H9 (cell line): ENCODE data around the gene AP3S2. TPM values are rescaled to one million over a fixed set of nuclear protein-coding genes. Genes with fewer than 3 reads are reported as not detected.

Experiments used
- DNase-seq: peaks from one replicate; pipeline ENCODE4 v3.0.0-alpha.2; 2017
- H2AFZ ChIP-seq: one replicate; pipeline ENCODE4 v1.6.1; 2013; ENCODE audit warnings: mild to moderate bottlenecking, low read length, control low read depth, moderate library complexity
- H2AK5ac ChIP-seq: 2 replicates; pipeline ENCODE4 v1.6.1; 2013; ENCODE audit warnings: low read length, control low read depth, mixed read lengths; ENCODE audit not compliant: insufficient read length
- H2BK120ac ChIP-seq: one replicate; pipeline ENCODE4 v1.6.1; 2013; ENCODE audit warnings: low read depth, mild to moderate bottlenecking, low read length, control low read depth, inconsistent platforms; ENCODE audit not compliant: poor library complexity, severe bottlenecking
- H2BK12ac ChIP-seq: 2 replicates; pipeline ENCODE4 v1.6.1; 2013; ENCODE audit warnings: low read length, control low read depth, mixed read lengths, low read depth; ENCODE audit not compliant: insufficient read length
- H2BK15ac ChIP-seq: 2 replicates; pipeline ENCODE4 v1.6.1; 2013; ENCODE audit warnings: low read depth, low read length, control low read depth
- H2BK20ac ChIP-seq: one replicate; pipeline ENCODE4 v1.6.1; 2013; ENCODE audit warnings: low read depth, mild to moderate bottlenecking, low read length, control low read depth, inconsistent platforms; ENCODE audit not compliant: poor library complexity, severe bottlenecking
- H2BK5ac ChIP-seq: 2 replicates; pipeline ENCODE4 v1.6.1; 2013; ENCODE audit warnings: low read length, control low read depth, mixed read lengths; ENCODE audit not compliant: insufficient read length
- H3K14ac ChIP-seq: 2 replicates; pipeline ENCODE4 v1.6.1; 2013; ENCODE audit warnings: low read length, control low read depth; ENCODE audit not compliant: insufficient read depth
- H3K18ac ChIP-seq: 2 replicates; pipeline ENCODE4 v1.6.1; 2013; ENCODE audit warnings: low read depth, mild to moderate bottlenecking, mixed read lengths, low read length, control low read depth; ENCODE audit not compliant: insufficient read length
- H3K23ac ChIP-seq: 2 replicates; pipeline ENCODE4 v1.6.1; 2013; ENCODE audit warnings: low read length, control low read depth, mixed read lengths, low read depth; ENCODE audit not compliant: insufficient read length
- H3K23me2 ChIP-seq: 2 replicates; pipeline ENCODE4 v1.6.1; 2013; ENCODE audit warnings: low read depth, mild to moderate bottlenecking, mixed read lengths, low read length, control low read depth; ENCODE audit not compliant: insufficient read length, poor library complexity, severe bottlenecking
- H3K27ac ChIP-seq: 2 replicates; pipeline ENCODE4 v1.5.1; 2013; ENCODE audit warnings: low read length, control low read depth, mixed read lengths, low read depth; ENCODE audit not compliant: insufficient read length
- H3K27me3 ChIP-seq: 2 replicates; pipeline ENCODE4 v1.6.1; 2013; ENCODE audit warnings: low read length, control low read depth, inconsistent platforms; ENCODE audit not compliant: insufficient read depth
- H3K4ac ChIP-seq: 2 replicates; pipeline ENCODE4 v1.6.1; 2013; ENCODE audit warnings: low read depth, mild to moderate bottlenecking, control low read depth, inconsistent platforms, low read length, moderate library complexity
- H3K4me1 ChIP-seq: 2 replicates; pipeline ENCODE4 v1.6.1; 2013; ENCODE audit warnings: low read length, control low read depth, inconsistent platforms; ENCODE audit not compliant: insufficient read depth
- H3K4me2 ChIP-seq: 2 replicates; pipeline ENCODE4 v1.6.1; 2013; ENCODE audit warnings: low read length, control low read depth, mixed read lengths; ENCODE audit not compliant: insufficient read length, insufficient read depth
- H3K56ac ChIP-seq: 2 replicates; pipeline ENCODE4 v1.6.1; 2013; ENCODE audit warnings: low read depth, mild to moderate bottlenecking, mixed read lengths, low read length, control low read depth; ENCODE audit not compliant: insufficient read length
- H3K79me1 ChIP-seq: 2 replicates; pipeline ENCODE4 v1.6.1; 2013; ENCODE audit warnings: low read depth, mild to moderate bottlenecking, moderate library complexity, low read length, control low read depth, inconsistent platforms; ENCODE audit not compliant: insufficient read depth, poor library complexity, severe bottlenecking
- H3K79me2 ChIP-seq: 2 replicates; pipeline ENCODE4 v1.6.1; 2013; ENCODE audit warnings: low read length, control low read depth, inconsistent platforms; ENCODE audit not compliant: insufficient read depth
- H3K9ac ChIP-seq: 2 replicates; pipeline ENCODE4 v1.6.1; 2013; ENCODE audit warnings: low read length, control low read depth, mixed read lengths; ENCODE audit not compliant: insufficient read length; ENCODE audit errors: extremely low read depth
- H3K9me3 ChIP-seq: one replicate; pipeline ENCODE4 v1.6.1; 2013; ENCODE audit warnings: low read depth, low read length, inconsistent platforms; ENCODE audit not compliant: control insufficient read depth
- H3T11ph ChIP-seq: one replicate; pipeline ENCODE4 v1.6.1; 2013; ENCODE audit warnings: mild to moderate bottlenecking, low read length, control low read depth, inconsistent platforms
- H4K20me1 ChIP-seq: one replicate; pipeline ENCODE4 v1.6.1; 2013; ENCODE audit not compliant: control insufficient read depth, insufficient read length, insufficient read depth
- H4K5ac ChIP-seq: 2 replicates; pipeline ENCODE4 v1.6.1; 2013; ENCODE audit warnings: low read depth, mild to moderate bottlenecking, mixed read lengths, low read length, control low read depth; ENCODE audit not compliant: insufficient read length
- H4K8ac ChIP-seq: replicated peaks from 2 replicates; pipeline ENCODE4 v1.6.1; 2013; ENCODE audit warnings: low read length, control low read depth, mixed read lengths, low read depth; ENCODE audit not compliant: insufficient read length
- H4K91ac ChIP-seq: 2 replicates; pipeline ENCODE4 v1.6.1; 2013; ENCODE audit warnings: low read depth, mild to moderate bottlenecking, moderate library complexity, mixed read lengths, low read length, control low read depth; ENCODE audit not compliant: insufficient read length
- H3K27ac Mint-ChIP-seq, 3 experiments: 2 replicates in 2 of 3; 3 replicates in 1 of 3; pipeline ENCODE4 v1.8.0; 2020 to 2021; ENCODE audit warnings: mixed read lengths in 3 of 3, mild to moderate bottlenecking in 1 of 3, moderate library complexity in 1 of 3
- H3K27me3 Mint-ChIP-seq: 2 replicates; pipeline ENCODE4 v1.8.0; 2021; ENCODE audit warnings: low read depth, mild to moderate bottlenecking, moderate library complexity, mixed read lengths
- H3K36me3 Mint-ChIP-seq, 3 experiments: 2 replicates in 2 of 3; 3 replicates in 1 of 3; pipeline ENCODE4 v1.8.0; 2020 to 2021; ENCODE audit warnings: low read depth in 3 of 3, mixed read lengths in 3 of 3; ENCODE audit not compliant: insufficient read depth in 1 of 3
- H3K4me1 Mint-ChIP-seq, 2 experiments: 2 replicates each; pipeline ENCODE4 v1.8.0; 2020; ENCODE audit warnings: mixed read lengths in 2 of 2
- H3K4me3 Mint-ChIP-seq, 2 experiments: 2 replicates in 1 of 2; 3 replicates in 1 of 2; pipeline ENCODE4 v1.8.0; 2020 to 2021; ENCODE audit warnings: mild to moderate bottlenecking in 2 of 2, mixed read lengths in 2 of 2, moderate library complexity in 1 of 2
- H3K9me3 Mint-ChIP-seq, 2 experiments: 2 replicates in 1 of 2; 3 replicates in 1 of 2; pipeline ENCODE4 v1.8.0; 2020; ENCODE audit warnings: mild to moderate bottlenecking in 2 of 2, mixed read lengths in 2 of 2, moderate library complexity in 1 of 2
- CTCF ChIP-seq: fragments of 200-600 bp; sonication (generic); conservative IDR thresholded peaks from 3 replicates; pipeline ENCODE4 v1.8.0; 2021; ENCODE audit warnings: antibody characterized with exemption, mild to moderate bottlenecking
- WGBS: extraction: QIAGEN DNeasy Blood & Tissue Kit; methylation state at CpG from one replicate; pipeline ENCODE4 v1.1.7; 2013; ENCODE audit warnings: missing lambda C conversion rate, low lambda C conversion rate, mixed read lengths; ENCODE audit not compliant: insufficient read length; ENCODE audit errors: extremely low coverage; 5-methylcytosine and 5-hydroxymethylcytosine counted together
- total RNA-seq: library from RNA; stranded (reverse); gene quantifications from 2 replicates; pipeline ENCODE4 v1.2.1, GENCODE V29; 2021

Gene AP3S2
- total RNA-seq, 1 experiment from 2014 or later = 33.9 TPM

GRCh38 chr15:89809787-89810148 is 84.0 kb downstream of the AP3S2 start:
- no peaks in the 10 kb centered on the region for H3K79me1 ChIP-seq
- no peak overlapping the region for H2AK5ac ChIP-seq
- TF ChIP-seq CTCF = no peak
- H2BK15ac ChIP-seq = no peak overlapping the region
- peaks cover 6% of the 10 kb centered on the region; the same call in 1 of the 2 replicates for H3K27me3 ChIP-seq
- peaks cover 3% of the 10 kb centered on the region for H3K23me2 ChIP-seq
- no peaks in the 10 kb centered on the region for H3K4me1 ChIP-seq
- no peak overlapping the region for H3T11ph ChIP-seq
- H2BK5ac ChIP-seq = no peak overlapping the region
- H3K27me3 Mint-ChIP-seq = peaks cover 13% of the 10 kb centered on the region
- no peak overlapping the region for H4K91ac ChIP-seq
- H3K56ac ChIP-seq = no peak overlapping the region
- DNase-seq = no peak
- no peak overlapping the region for H3K23ac ChIP-seq
- H3K4me3 Mint-ChIP-seq = no peak overlapping the region; a peak in 1 of 5 replicates
- H3K4me1 Mint-ChIP-seq = peaks cover 8 to 27% of the 10 kb centered on the region in 2 experiments; a peak in 3 of 4 replicates
- H2AFZ ChIP-seq = no peak overlapping the region
- no CpG with 5 or more reads among the region's 5 CpGs for WGBS
- H3K9me3 Mint-ChIP-seq = no peaks in the 10 kb centered on the region
- no peaks in the 10 kb centered on the region for H3K9me3 ChIP-seq
- H3K36me3 Mint-ChIP-seq = no peaks in the 10 kb centered on the region
- H3K27ac Mint-ChIP-seq = peak overlapping the region in 2 of 3 experiments; percentile 10 to 54; a peak in 1 of 7 replicates
- H3K14ac ChIP-seq = no peak overlapping the region
- no peak overlapping the region for H3K27ac ChIP-seq
- no peaks in the 10 kb centered on the region for H3K79me2 ChIP-seq
- no peak overlapping the region for H2BK20ac ChIP-seq
- no peak overlapping the region for H3K4ac ChIP-seq
- H3K4me2 ChIP-seq = no peak overlapping the region
- no peaks in the 10 kb centered on the region for H4K20me1 ChIP-seq
- no peak overlapping the region for H3K18ac ChIP-seq
- H2BK120ac ChIP-seq = no peak overlapping the region
- H4K8ac ChIP-seq = no peak overlapping the region
- H3K9ac ChIP-seq = no peak overlapping the region
- H2BK12ac ChIP-seq = no peak overlapping the region
- H4K5ac ChIP-seq = no peak overlapping the region
